Brain microvascular endothelial cell (primary cell): ENCODE data around the gene ELOA.
"Not testable (repeated sequence)": the region's sequence is repeated elsewhere in the genome, so short reads cannot be mapped to it uniquely, and the experiment has no call there.

Experiments
- DNase-seq: peaks from one replicate; pipeline ENCODE4 v3.0.0-alpha.2; 2020
- H3K27ac ChIP-seq: fragments of 250-450 bp; sonication (Bioruptor Pico); 2 replicates; pipeline ENCODE4 v1.5.1; 2020; ENCODE audit warnings: mild to moderate bottlenecking, moderate library complexity
- H3K27me3 ChIP-seq: fragments of 250-450 bp; sonication (Bioruptor Pico); replicated peaks from 2 replicates; pipeline ENCODE4 v1.5.1; 2020; ENCODE audit warnings: mild to moderate bottlenecking
- H3K36me3 ChIP-seq: fragments of 250-450 bp; sonication (Bioruptor Pico); replicated peaks from 2 replicates; pipeline ENCODE4 v1.5.1; 2020; ENCODE audit warnings: mild to moderate bottlenecking
- H3K4me3 ChIP-seq: 2 replicates; pipeline ENCODE4 v1.5.1; 2011; ENCODE audit warnings: low read depth, mild to moderate bottlenecking, control low read depth, low read length, moderate library complexity
- CTCF ChIP-seq: IDR thresholded peaks from 2 replicates; pipeline ENCODE4 v1.5.1; 2011; ENCODE audit warnings: low read depth, mild to moderate bottlenecking, moderate library complexity, low read length, control low read depth, inconsistent platforms; ENCODE audit errors: missing control alignments
- in situ Hi-C: cut with HindIII; loops from 2 replicates; pipeline ENCODE4 v1.10.0; 2017; ENCODE audit warnings: low sequenced_read_pairs, low pct_ligation_motif_present

ELOA gene

GRCh38 chr1:23791516-23792047, 48.3 kb downstream of the ELOA start:
- in situ Hi-C loops = no loop called here

GRCh38 chr1:23792151-23792945, 49.1 kb downstream of the ELOA start:
- Histone ChIP-seq H3K27ac (no peak overlapping the region), H3K4me3 (peak overlapping the region; percentile 88), H3K27me3 (no peaks in the 10 kb centered on the region), H3K36me3 (peaks cover 43% of the 10 kb centered on the region)
- TF ChIP-seq CTCF = no peak
- no peak for DNase-seq
- in situ Hi-C loops = no loop called here

More at GRCh38 chr1:23791516-23792047, 48.3 kb downstream of the ELOA start:
- H3K4me3 ChIP-seq = peak overlapping the region; percentile 88
- H3K27me3 ChIP-seq = no peaks in the 10 kb centered on the region
- DNase-seq = no peak
- H3K36me3 ChIP-seq = peaks cover 39% of the 10 kb centered on the region
- TF ChIP-seq CTCF = no peak
- peak overlapping the region; percentile 35 for H3K27ac ChIP-seq

- TF ChIP-seq CTCF = no peak
- DNase-seq = no peak
- in situ Hi-C loops = no loop called here
Observed at GRCh38 chr1:23793018-23793781, 49.9 kb downstream of the ELOA start.

GRCh38 chr1:23793861-23794731, 50.8 kb downstream of the ELOA start:
- DNase-seq = no peak
- H3K4me3 ChIP-seq = no peak overlapping the region
- no peak for TF ChIP-seq CTCF
- no peak overlapping the region for H3K27ac ChIP-seq
- no peaks in the 10 kb centered on the region for H3K27me3 ChIP-seq
- peaks cover 48% of the 10 kb centered on the region for H3K36me3 ChIP-seq
- in situ Hi-C loops = no loop called here

More at GRCh38 chr1:23793018-23793781, 49.9 kb downstream of the ELOA start:
- no peaks in the 10 kb centered on the region for H3K27me3 ChIP-seq
- no peak overlapping the region for H3K4me3 ChIP-seq
- no peak overlapping the region for H3K27ac ChIP-seq
- peaks cover 47% of the 10 kb centered on the region for H3K36me3 ChIP-seq

- H3K27me3 ChIP-seq, H3K27ac ChIP-seq, H3K4me3 ChIP-seq, DNase-seq, in situ Hi-C loops: not testable (repeated sequence)
- H3K36me3 ChIP-seq = peaks cover 48% of the 10 kb centered on the region
Observed at GRCh38 chr1:23794732-23795182, 51.5 kb downstream of the ELOA start.
